ENCODE measurements around the gene IL1RAP. TPM values are rescaled to one million over a fixed set of nuclear protein-coding genes. Genes with fewer than 3 reads are reported as not detected.

IL1RAP gene
- total and polyA plus RNA-seq, 7 donors = 0.70 to 6.3 (median 4.0) TPM

- H3K27me3 ChIP-seq (ENCODE audit: insufficient read depth in 3 of 3, low read length in 2 of 3) = no peaks in the 10 kb centered on the region
- peaks cover 10% of the 10 kb centered on the region for H3K4me1 ChIP-seq
- peak; percentile 24 for TF ChIP-seq CTCF (IDR thresholded peaks at IDR 0.05)
- DNase-seq (no peak), ATAC-seq (peak; percentile 40 to 73 (median 54))
- H3K36me3 ChIP-seq (ENCODE audit: insufficient read depth in 1 of 2, low read depth in 1 of 2) = no peaks in the 10 kb centered on the region
- no peaks in the 10 kb centered on the region for H3K9me3 ChIP-seq
- 23 to 47% (median 24%) methylated on average over 4 of the region's 4 CpGs for WGBS, 3 donors
- H3K4me3 ChIP-seq = no peak overlapping the region
- H3K27ac ChIP-seq = no peak overlapping the region
- intact Hi-C loops (cut with DNase I) = loop anchor here (5.0 to 10.0 kb wide), 2 partner anchors 351 to 354 kb away; no protein-coding TSS in a partner anchor
These were observed 187.2 kb downstream of the IL1RAP start for GRCh38 chr3:190701096-190701532.

- no peaks in the 10 kb centered on the region for H3K4me1 ChIP-seq
- H3K27me3 ChIP-seq (ENCODE audit: insufficient read depth in 3 of 3, low read length in 2 of 3) = no peaks in the 10 kb centered on the region
- H3K9me3 ChIP-seq = no peaks in the 10 kb centered on the region
- ATAC-seq (no peak), DNase-seq (no peak)
- no peak overlapping the region for H3K4me3 ChIP-seq
- no peaks in the 10 kb centered on the region for H3K36me3 ChIP-seq (ENCODE audit: insufficient read depth in 1 of 2, low read depth in 1 of 2)
- no peak overlapping the region for H3K27ac ChIP-seq
- intact Hi-C loops (cut with DNase I) = loop anchor here in 1 of 2 donors (10.0 kb wide), 1 partner anchor 348 kb away; no protein-coding TSS in a partner anchor
- 51 to 61% (median 57%) methylated on average over 3 of the region's 3 CpGs for WGBS, 3 donors
- no peak for TF ChIP-seq CTCF (IDR thresholded peaks at IDR 0.05)
These were observed 192.7 kb downstream of the IL1RAP start for GRCh38 chr3:190706582-190706981.

Other genes starting within 250 kb of the IL1RAP start
- gene CLDN1, start 191.6 kb upstream of the IL1RAP start, total RNA-seq = under 1 TPM in 3 of 4 donors, not detected in 1; 0.25 to 0.62 (median 0.39) TPM
- gene CLDN1, start 191.6 kb upstream of the IL1RAP start, polyA plus RNA-seq = under 1 TPM; 0.30 to 0.51 (median 0.35) TPM
- not detected for gene CLDN16, start 125.9 kb upstream of the IL1RAP start, total RNA-seq
- not detected for gene CLDN16, start 125.9 kb upstream of the IL1RAP start, polyA plus RNA-seq
- gene TMEM207, start 64.2 kb upstream of the IL1RAP start, total RNA-seq = not detected
- gene TMEM207, start 64.2 kb upstream of the IL1RAP start, polyA plus RNA-seq = not detected